Activated naive CD4-positive, alpha-beta T cell treated with anti-CD3 and anti-CD28 coated beads, Interleukin-2, amount 10 ng/mL, durations not matched to agents 7 days and 5 days (primary cell): Measurements from ENCODE around the gene DNAJC6.
"Not testable (repeated sequence)": the region's sequence is repeated elsewhere in the genome, so short reads cannot be mapped to it uniquely, and the experiment has no call there.

Experiments used
- CTCF ChIA-PET: fragments of 350-600 bp; sonication (Branson Sonifier 250); formaldehyde crosslinking; loops from one replicate; lab custom pipeline; 2021; ENCODE audit warnings: antibody characterized with exemption; lab: Charles Lee
- DNase-seq: peaks from one replicate; pipeline ENCODE4 v3.0.0-alpha.2; 2020
- H3K27ac Mint-ChIP-seq: one replicate; pipeline ENCODE4 v1.8.0; 2021; ENCODE audit warnings: mild to moderate bottlenecking, moderate library complexity, mixed read lengths
- H3K27me3 Mint-ChIP-seq: one replicate; pipeline ENCODE4 v1.8.0; 2021; ENCODE audit warnings: mild to moderate bottlenecking, mixed read lengths
- H3K36me3 Mint-ChIP-seq: one replicate; pipeline ENCODE4 v1.8.0; 2021; ENCODE audit warnings: mixed read lengths
- H3K4me1 Mint-ChIP-seq: one replicate; pipeline ENCODE4 v1.8.0; 2021; ENCODE audit warnings: mixed read lengths
- H3K4me3 Mint-ChIP-seq: one replicate; pipeline ENCODE4 v1.8.0; 2021; ENCODE audit warnings: mild to moderate bottlenecking, moderate library complexity, mixed read lengths
- H3K9me3 Mint-ChIP-seq: one replicate; pipeline ENCODE4 v1.8.0; 2021; ENCODE audit warnings: mixed read lengths

Gene DNAJC6

DNA sequence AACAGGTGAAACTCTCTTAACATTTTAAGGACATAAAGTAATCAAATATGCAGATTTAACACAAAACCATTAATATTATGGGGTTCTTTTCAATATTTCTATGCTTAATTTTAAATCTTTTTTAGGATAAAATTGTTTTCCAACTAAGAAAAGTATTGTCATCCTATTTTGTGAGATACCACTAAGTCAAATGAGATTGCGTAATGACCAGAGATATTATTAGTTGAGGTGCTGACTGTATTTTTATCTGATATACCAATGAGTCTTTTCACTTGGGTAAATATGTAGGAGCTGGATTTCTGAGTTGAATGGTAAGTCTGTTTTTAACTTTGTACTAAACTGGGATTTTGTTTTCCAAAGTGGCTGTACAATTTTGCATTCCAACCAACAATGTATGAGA lies 136.5 kb downstream of the DNAJC6 start:
- H3K27me3 Mint-ChIP-seq, result no peaks in the 10 kb centered on the region
- no peaks in the 10 kb centered on the region for H3K36me3 Mint-ChIP-seq
- H3K4me1 Mint-ChIP-seq, result no peaks in the 10 kb centered on the region
- no peak for DNase-seq
- no peak overlapping the region for H3K4me3 Mint-ChIP-seq
- H3K27ac Mint-ChIP-seq, result no peak overlapping the region
- no peaks in the 10 kb centered on the region for H3K9me3 Mint-ChIP-seq
- CTCF ChIA-PET, result no interaction called here

DNA sequence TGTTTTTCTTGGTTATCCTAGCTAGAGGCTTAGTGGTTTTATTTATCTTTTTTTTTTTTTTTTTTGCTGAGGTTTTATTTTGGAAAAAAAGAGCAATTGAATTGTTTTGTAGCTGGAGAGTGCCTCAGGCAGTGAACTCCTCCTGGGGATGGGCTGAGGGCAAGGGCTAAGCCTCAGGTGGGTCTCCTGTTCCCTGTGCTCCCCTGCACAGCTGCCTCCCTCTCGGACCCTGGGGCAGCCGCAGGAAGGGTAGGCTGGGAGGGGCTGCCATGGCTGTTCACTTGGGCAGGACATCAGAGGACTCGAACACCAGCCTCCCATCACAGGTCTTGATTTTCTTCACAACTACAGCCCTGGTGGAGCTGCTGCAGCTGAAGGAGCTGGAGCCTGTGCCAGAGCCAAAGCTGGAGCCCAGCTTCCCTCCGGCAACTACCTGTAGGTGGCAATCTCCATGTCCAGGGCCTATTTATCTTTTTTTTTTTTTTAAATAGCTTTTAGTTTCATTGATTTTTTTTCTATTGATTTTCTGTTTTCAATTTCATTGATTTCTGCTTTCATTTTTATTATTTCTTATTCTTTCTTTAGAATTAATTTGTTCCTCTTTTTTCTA lies 140.0 kb downstream of the DNAJC6 start:
- CTCF ChIA-PET, result interaction anchor here (0.7 kb wide), 1 partner anchor 19 kb away, joined by 4 read pairs; no protein-coding TSS in a partner anchor
- no peaks in the 10 kb centered on the region for H3K36me3 Mint-ChIP-seq
- H3K4me1 Mint-ChIP-seq, result no peaks in the 10 kb centered on the region
- H3K4me3 Mint-ChIP-seq, result no peak overlapping the region
- H3K9me3 Mint-ChIP-seq, result no peaks in the 10 kb centered on the region
- no peak for DNase-seq
- no peak overlapping the region for H3K27ac Mint-ChIP-seq
- H3K27me3 Mint-ChIP-seq, result no peaks in the 10 kb centered on the region

DNA sequence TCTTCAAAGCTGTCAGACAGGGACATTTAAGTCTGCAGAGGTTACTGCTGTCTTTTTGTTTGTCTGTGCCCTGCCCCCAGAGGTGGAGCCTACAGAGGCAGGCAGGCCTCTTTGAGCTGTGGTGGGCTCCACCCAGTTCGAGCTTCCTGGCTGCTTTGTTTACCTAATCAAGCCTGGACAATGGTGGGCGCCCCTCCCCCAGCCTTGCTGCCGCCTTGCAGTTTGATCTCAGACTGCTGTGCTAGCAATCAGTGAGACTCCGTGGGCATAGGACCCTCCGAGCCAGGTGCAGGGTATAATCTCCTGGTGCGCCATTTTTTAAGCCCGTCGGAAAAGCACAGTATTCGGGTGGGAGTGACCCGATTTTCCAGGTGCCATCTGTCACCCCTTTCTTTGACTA lies 146.3 kb downstream of the DNAJC6 start:
- H3K27ac Mint-ChIP-seq, result not testable (repeated sequence)

DNA sequence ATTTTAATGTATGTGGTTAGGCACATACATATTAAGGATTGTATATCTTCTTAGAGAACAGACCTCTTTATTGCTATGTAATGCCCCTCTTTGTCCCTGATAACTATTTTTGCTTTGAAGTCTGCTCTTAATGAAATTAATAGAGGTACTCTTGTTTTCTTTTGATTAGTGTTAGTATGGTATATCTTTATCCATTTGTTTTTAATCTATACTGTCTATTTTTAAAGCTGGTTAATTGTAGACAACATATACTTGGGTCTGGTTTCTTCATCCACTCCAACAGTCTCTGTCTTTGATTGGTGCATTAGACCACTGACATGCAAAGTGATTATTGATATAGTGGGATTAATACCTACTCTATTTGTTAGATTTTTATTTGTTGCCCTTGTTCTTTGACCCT lies 147.1 kb downstream of the DNAJC6 start:
- Mint-ChIP-seq H3K27me3 (no peaks in the 10 kb centered on the region), H3K9me3 (peaks cover 2% of the 10 kb centered on the region), H3K36me3 (no peaks in the 10 kb centered on the region), H3K4me1 (peaks cover 19% of the 10 kb centered on the region), H3K4me3 (no peak overlapping the region), H3K27ac (no peak overlapping the region)
- no peak for DNase-seq
- CTCF ChIA-PET, result no interaction called here

More for the DNA sequence above, 146.3 kb downstream of the DNAJC6 start:
- H3K27me3 Mint-ChIP-seq, H3K36me3 Mint-ChIP-seq, H3K9me3 Mint-ChIP-seq, DNase-seq, CTCF ChIA-PET, H3K4me3 Mint-ChIP-seq: not testable (repeated sequence)
- H3K4me1 Mint-ChIP-seq, result peaks cover 19% of the 10 kb centered on the region

DNA sequence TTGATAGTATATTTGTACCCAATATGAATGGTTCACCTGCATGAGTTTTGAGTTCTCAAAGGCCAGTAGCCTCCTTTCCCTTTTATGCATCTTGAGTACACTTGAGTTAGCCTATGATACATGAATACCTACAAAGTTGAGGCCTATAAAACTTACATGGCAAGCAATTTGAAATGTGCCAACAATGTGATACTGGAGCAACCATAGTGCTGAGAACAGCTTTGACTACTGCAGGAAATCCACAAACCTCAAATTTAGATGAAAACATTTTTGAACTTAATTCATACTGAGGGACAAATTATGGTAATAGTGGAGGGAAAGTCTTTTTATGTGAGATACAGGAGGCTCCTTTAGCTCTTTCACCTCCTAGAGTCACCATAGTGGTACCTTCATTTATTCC lies 148.5 kb downstream of the DNAJC6 start:
- H3K4me1 Mint-ChIP-seq, result peaks cover 19% of the 10 kb centered on the region
- no peaks in the 10 kb centered on the region for H3K27me3 Mint-ChIP-seq
- H3K36me3 Mint-ChIP-seq, result no peaks in the 10 kb centered on the region
- DNase-seq, result no peak
- CTCF ChIA-PET, result interaction anchor here (0.8 to 3.1 kb wide), 5 partner anchors 11 to 243 kb away, joined by 3 to 42 read pairs (median 4); no protein-coding TSS in a partner anchor
- peaks cover 2% of the 10 kb centered on the region for H3K9me3 Mint-ChIP-seq
- H3K4me3 Mint-ChIP-seq, result no peak overlapping the region
- H3K27ac Mint-ChIP-seq, result no peak overlapping the region

DNA sequence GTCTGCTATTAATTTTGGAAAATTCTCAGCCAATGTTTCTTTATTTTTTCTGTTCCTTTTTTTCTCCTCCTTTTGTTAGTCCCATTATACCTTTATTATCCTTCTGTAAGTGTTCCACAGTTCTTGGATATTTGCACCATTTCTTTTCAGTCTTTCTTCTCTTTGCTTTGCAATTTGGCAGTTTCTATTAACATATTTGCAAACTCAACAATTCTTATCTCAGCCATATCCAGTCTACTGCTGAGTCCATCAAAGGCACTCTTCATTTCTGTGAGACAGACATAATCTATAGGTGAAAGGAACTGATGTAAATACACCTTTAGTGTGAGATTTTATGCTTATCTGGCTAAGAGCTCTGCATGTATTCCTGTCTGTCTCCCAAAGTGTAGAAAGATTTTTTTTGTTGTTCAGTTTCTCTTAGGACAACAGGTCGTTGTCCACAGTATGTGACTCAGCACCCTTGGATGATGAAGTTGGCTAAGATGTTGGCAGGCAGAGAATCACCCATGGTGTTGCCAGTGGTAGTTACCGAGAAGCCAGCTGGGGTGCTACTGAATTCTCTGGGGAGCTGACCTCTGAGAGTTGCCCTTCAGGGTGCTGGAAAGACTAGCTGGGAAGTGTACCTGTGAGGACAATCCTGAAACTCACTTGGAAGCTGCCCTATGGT lies 149.5 kb downstream of the DNAJC6 start:
- DNase-seq, result no peak
- Mint-ChIP-seq H3K4me3 (no peak overlapping the region), H3K9me3 (peaks cover 2% of the 10 kb centered on the region), H3K27ac (no peak overlapping the region), H3K4me1 (peaks cover 19% of the 10 kb centered on the region), H3K27me3 (no peaks in the 10 kb centered on the region), H3K36me3 (no peaks in the 10 kb centered on the region)
- CTCF ChIA-PET, result interaction anchor here (0.7 to 3.1 kb wide), 32 partner anchors 10 to 396 kb away, joined by 3 to 42 read pairs (median 4); partner anchors contain the start of gene DNAJC6

DNA sequence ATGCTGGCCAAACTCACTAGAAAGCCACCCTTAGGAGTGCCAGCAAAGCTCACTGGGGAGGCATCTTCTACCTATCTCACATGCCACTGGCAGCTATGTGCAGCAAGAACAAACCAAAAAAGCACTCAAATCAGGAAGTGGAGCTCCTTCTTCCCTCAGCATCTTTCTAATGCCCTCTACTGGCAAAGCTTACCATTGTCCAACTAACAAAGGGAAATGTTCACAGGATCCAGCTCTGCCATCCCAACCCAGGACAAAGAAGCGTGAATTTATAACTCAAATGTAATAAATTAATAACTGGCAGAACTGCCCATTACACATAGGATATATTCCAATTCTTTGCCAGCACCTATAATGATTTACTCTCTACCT lies 150.0 kb downstream of the DNAJC6 start:
- DNase-seq, result no peak
- H3K27ac Mint-ChIP-seq, result no peak overlapping the region
- no peak overlapping the region for H3K4me3 Mint-ChIP-seq
- H3K9me3 Mint-ChIP-seq, result peaks cover 2% of the 10 kb centered on the region
- no peaks in the 10 kb centered on the region for H3K36me3 Mint-ChIP-seq
- CTCF ChIA-PET, result interaction anchor here (0.7 to 3.1 kb wide), 29 partner anchors 9 to 396 kb away, joined by 3 to 42 read pairs (median 5); partner anchors contain the start of gene DNAJC6
- H3K27me3 Mint-ChIP-seq, result no peaks in the 10 kb centered on the region
- peaks cover 19% of the 10 kb centered on the region for H3K4me1 Mint-ChIP-seq
